GM06990 (cell line): ENCODE measurements around the gene SLC39A9.

Source experiments
- DNase-seq: peaks from one replicate; pipeline ENCODE4 v3.0.0-alpha.2; 2011; ENCODE audit not compliant: insufficient read length; ENCODE audit errors: extremely low read depth
- H3K27me3 ChIP-seq: replicated peaks from 2 replicates; pipeline ENCODE4 v1.6.0; 2011; ENCODE audit warnings: low read length; ENCODE audit not compliant: control insufficient read depth, insufficient read depth
- H3K36me3 ChIP-seq: 2 replicates; pipeline ENCODE4 v1.5.1; 2011; ENCODE audit warnings: low read length; ENCODE audit not compliant: control insufficient read depth, insufficient read depth
- H3K4me3 ChIP-seq: replicated peaks from 2 replicates; pipeline ENCODE4 v1.5.1; 2011; ENCODE audit warnings: low read depth, mild to moderate bottlenecking, control low read depth, low read length
- TF ChIP-seq, protein P1 (sequence below): IDR thresholded peaks from 2 replicates; pipeline ENCODE4 v1.5.1; 2011; ENCODE audit warnings: low read length, control low read depth, mild to moderate bottlenecking, inconsistent platforms; ENCODE audit not compliant: insufficient read depth, poor library complexity, severe bottlenecking

Gene SLC39A9

GRCh38 chr14:69506241-69506595 lies 107.7 kb downstream of the SLC39A9 start:
- Histone ChIP-seq H3K36me3 (no peaks in the 10 kb centered on the region), H3K4me3 (no peak overlapping the region), H3K27me3 (no peaks in the 10 kb centered on the region; the same call in 1 of the 2 replicates)
- no peak for DNase-seq
- TF ChIP-seq, protein P1, sequence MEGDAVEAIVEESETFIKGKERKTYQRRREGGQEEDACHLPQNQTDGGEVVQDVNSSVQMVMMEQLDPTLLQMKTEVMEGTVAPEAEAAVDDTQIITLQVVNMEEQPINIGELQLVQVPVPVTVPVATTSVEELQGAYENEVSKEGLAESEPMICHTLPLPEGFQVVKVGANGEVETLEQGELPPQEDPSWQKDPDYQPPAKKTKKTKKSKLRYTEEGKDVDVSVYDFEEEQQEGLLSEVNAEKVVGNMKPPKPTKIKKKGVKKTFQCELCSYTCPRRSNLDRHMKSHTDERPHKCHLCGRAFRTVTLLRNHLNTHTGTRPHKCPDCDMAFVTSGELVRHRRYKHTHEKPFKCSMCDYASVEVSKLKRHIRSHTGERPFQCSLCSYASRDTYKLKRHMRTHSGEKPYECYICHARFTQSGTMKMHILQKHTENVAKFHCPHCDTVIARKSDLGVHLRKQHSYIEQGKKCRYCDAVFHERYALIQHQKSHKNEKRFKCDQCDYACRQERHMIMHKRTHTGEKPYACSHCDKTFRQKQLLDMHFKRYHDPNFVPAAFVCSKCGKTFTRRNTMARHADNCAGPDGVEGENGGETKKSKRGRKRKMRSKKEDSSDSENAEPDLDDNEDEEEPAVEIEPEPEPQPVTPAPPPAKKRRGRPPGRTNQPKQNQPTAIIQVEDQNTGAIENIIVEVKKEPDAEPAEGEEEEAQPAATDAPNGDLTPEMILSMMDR: no peak
